HG02938 (cell line): ENCODE results near the gene CACNB4.

Experiments
- ATAC-seq: cut with Tn5 transposase; IDR thresholded peaks from one replicate; pipeline ENCODE4 v1.9.1; 2021; ENCODE audit warnings: mild to moderate bottlenecking, moderate library complexity; ENCODE audit not compliant: unreplicated experiment

Gene CACNB4

DNA sequence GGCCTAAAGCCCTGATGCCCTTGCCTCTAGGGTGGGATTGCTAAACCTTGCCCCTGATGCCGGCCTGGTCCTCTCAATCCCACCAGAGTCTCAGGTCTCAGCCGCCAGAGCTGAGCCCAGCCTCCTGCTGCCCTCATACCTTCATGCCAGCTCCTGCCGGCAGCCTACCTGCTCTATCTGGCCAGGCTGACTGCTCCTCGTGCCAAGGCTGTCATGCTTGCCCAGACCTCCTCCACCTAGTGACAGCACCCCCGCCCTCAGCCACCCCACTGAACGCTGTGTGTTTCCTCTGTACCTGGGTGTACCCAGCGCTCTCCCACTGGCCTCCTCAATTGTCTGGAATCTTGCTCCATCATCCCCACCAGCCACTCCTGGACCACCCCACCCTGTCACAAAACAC is 120.1 kb downstream of the CACNB4 start:
- ATAC-seq, result no peak

DNA sequence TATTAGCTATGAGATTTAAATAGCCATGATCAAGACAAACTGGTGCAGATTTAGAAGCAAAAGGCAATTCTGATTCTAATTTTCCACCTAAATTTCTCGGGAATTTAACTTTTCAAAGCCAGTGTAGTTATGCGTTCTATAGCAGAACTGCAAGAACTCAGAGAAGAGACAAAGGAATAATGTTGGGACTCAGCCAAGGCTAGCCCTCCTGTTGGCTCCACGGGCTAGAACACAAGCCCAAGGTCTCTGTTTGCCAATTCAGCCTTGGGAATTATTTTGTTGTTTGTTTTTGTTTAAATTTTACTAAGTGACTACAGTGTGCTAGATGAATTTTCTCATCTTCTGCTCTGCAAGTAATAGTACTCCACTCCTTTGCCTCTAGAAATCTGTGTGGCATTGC is 121.2 kb downstream of the CACNB4 start:
- no peak for ATAC-seq

DNA sequence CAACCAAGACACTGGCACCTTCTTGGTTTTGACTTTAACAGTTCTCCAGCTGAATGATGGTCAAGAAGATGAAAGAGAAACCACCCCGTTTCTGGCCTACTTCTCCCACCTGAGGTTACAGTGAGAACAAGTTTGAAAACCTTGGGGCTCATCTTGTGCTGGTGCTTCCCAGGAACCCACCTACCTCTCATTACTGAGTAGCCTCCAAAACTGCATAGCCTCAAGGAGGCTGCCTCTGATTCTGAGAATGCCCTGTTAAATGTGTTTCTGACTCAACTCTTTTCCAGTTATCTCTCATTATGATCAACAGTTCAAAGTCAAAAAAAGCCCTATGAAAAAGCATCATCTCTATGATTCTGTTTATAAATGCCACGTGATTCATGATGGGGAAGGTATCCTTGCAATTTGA is 121.9 kb downstream of the CACNB4 start:
- peak; percentile 75 for ATAC-seq

DNA sequence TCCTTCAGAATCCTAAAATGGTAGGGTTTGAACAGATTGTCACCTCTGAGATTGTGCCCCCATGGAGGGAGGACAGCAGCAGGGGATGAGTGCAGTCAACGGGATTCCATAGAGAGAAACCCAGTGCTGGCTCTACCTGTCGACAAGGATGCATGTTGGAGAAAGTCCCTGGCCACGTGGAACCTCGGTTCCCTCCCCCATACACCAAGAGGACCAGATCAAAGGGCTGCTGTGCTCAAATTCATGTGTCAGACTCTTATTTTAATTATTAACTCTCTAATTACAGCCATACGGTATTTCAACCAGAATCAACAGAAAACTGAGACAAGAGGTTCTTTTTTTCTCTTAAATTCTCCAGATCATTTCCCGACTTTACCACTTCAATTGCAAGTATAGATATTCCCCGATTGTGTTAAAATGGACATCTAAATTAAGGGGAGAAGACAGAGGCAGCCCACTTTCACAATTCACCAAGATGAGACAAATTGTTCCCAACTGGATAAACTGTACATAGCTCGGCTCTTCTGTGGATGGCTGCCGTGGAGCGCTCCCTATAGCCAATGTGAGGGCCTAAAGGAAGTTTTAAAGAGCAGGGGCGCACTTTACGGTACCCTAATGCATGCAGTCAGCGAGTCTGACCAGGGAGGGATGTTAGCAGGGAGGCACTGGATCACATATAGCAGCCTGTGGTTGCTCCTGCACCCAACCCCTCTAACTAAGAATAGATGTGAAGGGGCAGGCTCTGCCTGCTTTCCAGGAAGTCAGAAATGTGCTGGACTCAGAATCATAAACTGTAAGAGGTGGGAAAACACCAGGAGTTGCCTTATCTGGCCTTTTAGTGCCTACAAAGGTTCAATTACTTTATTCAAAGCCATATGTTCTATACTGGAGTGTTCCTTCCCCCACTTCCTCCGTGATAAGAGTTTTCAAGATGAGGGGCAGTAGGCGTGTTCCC is 123.1 kb downstream of the CACNB4 start:
- no peak for ATAC-seq

DNA sequence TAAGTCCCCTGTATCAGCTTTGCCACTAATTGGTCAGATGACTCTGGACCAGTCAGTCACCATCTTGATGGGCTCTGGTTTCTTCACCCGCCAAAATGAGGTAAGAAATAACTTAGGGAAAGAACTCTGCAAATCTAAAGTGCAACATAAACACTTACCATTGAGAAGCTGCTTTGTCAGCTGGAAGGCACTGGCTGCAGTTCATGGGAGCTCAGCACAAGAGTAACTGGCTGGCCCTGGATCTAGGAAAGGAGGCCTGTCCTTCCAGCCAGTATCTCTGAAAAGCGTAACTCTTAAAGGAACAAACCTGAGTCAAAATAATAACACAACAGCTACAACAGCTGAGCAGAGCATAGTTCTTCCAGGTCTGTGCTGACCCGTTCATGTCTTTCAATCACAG is 123.9 kb downstream of the CACNB4 start:
- ATAC-seq, result no peak

DNA sequence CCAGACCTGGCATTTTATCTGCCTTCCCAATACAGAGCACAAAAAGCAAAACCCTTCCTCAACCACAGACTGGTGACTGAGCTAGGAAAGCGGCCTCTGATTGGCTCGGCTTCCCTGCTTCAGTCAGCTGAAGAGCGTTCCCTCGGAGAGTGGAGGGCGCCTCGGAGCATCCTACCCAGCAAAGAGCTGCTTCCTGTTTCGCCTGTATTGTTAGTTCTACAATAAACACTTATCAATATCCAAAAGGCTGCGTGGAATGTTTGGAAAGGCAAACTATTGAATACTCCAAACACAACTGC is 125.0 kb downstream of the CACNB4 start:
- ATAC-seq, result no peak

DNA sequence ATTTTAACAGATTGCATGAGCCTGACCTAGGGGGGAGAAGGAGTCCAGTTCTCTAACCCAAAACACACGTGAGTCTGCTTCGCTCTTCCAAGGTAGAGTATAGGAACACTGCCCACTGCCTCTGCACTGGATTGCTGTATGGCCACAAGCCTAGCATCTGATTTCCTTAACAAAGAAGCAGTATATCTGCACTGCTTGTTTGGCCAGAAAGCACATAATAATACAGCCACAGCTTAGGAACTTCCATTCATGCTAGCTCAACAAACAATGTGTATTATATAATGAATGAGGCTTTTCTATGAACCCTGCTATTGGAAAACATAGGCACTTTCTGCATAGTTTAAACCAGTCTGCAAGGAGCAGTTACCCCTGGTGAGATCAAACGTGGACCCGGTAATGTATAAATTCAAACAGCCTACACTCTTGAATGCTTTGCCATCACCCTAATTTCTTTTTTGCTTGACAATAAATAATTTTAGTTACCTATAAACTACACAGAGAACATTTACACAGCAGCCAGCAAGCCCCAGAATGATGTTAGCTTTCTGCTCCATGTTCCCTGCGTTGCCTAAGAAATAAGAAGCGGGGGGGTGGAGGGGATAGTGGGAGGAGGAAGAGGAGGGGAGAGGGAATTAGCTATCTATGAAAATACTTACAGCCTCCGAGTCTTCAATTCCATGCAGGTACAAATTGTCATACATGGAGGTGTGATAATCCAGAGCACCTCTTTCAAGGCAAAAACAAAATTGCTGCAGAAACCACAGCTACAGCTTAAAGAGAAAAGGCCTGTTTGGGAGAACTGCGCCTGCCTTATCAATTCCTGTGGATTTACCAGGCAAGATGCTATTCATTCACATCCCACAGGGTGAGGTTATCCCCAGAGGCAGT is 125.6 kb downstream of the CACNB4 start:
- no peak for ATAC-seq

DNA sequence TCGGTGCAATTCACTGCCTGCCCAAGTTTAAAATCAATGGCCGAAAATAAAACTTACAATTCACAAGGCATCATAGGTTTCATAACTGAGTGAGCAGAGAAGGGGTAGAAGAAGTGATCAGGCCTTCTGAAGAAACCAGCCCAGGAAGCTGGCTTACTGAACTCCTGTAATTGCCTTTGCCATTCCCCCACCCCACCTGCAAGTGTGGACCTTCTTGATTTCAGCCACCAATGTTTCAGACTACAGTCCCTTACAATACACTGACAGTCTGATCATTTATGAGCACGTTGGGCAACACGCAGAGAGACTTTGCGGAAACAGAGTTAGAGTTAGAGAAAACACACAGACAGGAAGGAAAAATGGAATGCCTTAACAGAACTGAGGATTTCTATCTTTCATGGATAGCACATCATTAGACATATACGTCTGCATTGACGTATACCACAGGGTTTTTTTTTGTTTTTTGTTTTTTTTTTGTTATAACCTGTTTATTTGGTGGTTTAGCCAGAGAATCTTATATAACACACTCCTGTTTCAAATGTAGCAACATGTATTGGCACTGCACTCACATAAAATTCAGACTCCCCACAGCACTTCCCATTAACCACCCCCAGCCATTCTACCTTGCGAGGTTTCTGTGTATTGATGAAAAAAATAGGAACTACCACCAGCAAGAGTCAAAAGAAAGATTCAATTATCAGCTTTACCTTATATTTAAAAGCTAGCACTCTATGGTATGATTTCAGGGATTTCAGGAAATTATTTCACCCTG is 126.4 kb downstream of the CACNB4 start:
- no peak for ATAC-seq

DNA sequence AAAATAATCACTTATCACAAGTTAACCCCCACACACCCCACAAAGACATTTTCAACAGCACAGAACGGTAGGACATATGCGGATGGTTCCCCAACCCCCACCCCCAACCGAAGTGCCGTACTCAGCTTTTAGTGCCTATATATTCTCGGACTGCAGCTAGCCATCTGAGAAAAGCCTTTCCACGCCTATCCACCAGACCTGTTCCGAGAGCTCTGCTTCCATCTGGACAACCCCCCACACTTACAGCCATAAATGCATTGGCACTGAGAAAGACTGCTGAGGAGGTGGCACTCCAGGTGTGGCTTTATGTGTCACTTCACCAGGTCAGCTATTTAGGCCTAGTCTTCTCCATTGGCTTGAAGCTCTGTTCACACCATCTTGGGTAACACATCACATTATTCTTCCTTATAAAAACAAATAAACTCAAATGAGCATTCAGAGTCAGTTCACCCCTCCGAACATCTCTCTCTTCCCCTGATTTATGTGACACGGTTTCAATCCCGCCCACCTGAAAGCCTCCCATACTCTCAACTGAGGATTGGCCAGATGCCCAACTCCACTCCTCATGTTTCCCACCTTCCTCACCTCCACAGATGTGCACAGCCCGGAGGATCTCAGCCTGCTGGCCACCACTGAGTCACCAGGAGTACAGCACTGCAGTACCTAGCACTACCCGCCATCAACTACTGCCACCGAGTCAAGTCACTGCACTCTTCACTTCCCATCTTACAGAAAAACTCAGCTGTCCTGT is 127.4 kb downstream of the CACNB4 start:
- ATAC-seq, result no peak

DNA sequence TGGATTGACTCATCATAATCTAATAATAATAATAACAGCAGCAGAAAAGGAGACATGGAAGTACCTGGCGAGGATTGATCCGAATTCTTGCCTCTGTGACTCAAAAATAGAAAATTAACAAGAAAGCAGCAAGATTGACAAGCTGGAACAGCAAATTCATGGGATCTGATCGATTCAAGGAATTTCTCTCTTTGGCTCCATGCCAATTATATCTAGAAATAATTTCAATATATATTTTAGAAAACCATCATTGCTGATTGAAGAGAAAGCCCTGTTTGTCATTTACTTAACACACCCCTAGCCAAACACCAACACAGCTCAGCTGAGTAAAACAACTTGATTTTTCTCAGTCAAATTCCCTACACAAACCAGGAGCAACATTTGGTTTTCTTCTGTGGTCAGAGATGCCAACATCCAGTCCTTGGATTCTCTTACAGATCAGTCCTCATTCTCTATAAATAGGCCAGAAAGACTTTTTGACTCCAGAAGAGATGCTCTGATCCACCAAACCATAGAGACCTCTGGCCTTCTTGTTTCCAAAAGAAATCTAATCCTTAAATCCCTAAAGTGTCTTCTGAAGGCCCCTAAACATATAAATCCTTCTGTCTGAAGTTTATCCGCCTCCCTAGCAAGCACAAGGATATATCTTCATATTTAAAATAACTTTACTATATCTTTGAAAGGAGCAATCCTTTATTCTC is 129.9 kb downstream of the CACNB4 start:
- no peak for ATAC-seq

DNA sequence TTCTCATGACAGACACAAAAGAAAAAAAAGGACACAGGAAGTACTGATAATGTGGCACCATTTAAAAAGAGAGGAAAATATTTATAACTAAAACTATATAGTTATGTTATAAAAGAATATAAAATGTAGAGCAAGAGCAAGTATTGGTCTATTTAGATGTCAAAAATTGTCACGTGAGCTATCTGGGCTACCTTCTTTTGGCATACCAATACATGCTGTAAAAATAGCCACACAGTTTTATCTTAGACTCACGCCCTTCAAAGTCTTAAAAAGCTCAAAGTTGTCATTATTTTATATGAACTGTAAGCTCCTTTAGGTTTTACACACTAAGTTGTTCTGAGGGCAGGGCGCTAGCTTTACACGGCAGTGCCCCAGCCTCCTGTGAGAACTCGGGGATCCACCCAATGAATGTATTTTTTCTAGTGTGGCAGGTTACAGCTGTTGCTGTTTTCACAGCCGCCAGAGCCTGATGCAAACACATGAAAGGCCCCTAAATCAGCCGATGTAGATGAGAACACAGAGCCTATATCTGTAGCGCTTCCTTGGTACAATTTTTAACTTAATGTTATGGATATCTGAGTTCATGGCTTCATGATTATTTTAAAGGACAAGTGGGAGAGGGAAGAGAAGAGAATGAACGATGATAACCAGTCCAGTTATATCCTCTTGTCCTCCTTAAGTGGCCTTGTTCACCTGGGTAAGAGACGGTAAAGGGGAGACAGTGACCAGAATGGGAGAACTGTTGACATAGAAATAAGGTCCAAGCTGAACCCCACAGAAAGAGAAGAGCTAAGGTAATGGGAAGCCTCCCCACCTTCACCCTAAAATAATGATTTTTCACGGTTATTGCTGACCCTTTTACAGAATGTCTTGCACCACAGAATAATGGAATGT is 130.8 kb downstream of the CACNB4 start:
- no peak for ATAC-seq

DNA sequence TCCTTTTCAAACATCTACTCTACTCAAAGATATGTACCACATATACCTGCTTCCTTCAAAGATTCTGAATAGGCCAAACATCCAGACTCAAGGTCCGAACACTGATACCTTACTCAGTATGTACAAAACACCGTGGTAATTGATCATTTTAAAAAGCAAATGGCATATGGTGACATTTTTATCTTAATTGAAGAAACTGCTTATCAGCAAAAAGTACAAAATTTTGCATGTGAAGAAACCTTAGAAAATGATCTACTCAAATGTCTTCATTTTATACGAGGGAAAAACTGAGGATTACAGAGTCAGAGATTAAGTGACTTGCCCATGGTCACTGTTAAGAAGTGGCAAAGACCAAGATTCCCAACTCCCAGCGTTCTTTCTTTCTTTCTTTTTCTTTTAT is 133.0 kb downstream of the CACNB4 start:
- no peak for ATAC-seq

DNA sequence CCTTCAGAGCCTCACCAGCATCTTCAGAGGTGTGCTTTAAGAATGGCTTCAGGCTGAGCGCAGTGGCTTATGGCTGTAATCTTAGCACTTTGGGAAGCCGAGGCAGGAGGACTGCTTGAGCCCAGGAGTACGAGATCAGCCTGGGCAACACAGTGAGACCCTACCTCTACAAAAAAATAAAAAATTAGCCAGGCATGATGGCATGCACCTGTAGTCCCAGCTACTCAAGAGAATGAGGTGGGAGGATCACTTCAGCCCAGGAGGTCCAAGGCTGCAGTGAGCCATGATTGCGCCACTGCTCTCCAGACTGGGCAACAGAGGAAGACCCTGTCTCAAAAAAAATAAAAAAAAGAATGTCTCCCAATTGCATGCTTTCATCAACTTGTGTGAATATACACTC is 137.3 kb downstream of the CACNB4 start:
- ATAC-seq, result no peak

DNA sequence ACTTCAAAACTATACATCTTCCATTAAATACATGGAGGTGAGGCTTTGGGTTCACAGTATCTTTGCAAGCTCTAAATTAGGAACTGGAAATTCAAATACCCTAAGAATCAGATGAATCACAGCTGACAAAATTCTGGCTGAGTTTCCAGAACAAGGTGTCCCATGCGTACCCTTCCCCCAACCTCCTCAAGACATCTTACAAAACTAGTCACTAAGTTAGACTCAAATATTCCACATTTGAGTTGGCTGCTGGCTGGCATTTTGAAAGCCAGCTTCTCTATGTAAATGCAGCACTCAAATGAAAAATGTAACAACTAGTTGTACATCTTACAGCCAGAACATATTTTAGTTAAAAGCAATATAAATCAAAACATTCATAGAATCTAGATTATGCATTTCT is 139.6 kb downstream of the CACNB4 start:
- ATAC-seq, result no peak

DNA sequence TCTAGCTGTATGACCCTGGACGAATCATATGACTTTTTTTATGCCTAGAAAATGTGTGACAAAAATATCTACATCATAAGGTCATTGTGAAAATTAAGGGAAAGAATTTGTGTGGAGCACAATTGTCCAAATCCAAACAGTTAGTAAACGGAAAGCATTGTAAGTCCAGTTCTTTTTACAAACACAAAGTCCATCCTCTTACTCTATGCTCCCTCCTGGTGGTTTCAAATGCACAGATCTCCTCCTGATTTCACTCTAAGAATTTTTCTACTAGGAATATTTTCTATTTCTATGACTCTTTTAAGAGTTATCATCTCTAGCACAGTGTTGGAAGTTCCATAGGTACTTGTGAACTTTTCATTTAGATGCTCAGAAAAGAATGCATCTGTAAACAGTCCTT is 145.4 kb downstream of the CACNB4 start:
- ATAC-seq, result no peak

DNA sequence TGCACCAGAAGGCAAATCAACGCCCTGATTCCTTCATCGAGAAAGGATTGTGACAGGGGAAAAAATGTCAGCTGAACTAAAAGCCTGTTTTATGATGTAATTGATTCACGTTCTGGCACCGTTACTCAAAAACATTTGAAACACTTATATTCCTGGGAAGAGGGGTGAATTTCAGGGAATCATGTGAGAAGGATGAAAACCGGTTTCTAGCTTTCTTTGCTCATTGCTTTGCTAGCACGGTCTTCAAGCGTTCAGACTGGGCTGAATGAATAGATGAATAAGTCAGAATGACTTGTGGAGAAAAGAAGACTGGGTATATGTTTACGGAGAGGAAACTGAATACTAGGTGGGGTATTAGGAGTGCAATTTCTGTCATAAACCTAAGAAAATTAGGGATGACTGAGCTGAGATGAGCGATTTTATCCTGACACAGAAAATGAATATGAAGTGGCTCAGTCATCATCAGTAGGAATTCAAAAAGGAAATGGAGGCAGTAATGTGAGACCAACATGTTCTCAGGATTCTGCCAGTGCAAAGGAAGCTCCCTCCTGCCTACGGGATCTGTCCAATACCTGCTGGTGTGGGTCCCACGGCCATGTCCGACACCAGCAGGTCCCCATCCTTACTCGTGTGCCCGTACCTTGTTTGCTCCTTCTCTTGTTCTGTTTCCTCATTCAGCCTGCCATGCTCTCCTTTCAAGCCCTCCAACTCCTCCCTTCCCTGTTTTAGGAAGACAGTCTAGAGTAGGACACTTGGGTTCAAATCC is 146.0 kb downstream of the CACNB4 start:
- no peak for ATAC-seq

DNA sequence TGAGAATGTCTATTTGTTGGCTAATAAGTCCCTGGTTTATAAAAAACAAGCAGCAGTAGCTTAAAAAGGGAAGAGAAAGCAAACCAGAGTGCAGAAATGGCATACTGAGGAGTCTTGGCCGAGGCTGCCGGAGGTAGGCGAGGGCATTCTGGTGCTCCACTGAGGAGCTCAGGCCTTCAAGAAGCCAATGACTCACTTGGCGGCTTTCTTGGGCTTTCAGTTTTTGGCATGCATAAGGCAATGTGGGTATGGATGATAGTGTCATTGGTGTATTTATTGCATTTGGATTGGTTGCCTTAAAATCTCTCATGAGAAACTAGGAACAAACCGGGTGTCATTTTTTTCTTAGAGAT is 151.1 kb downstream of the CACNB4 start:
- peak; percentile 32 for ATAC-seq
